HG03354 (cell line): ENCODE measurements around the gene GGCX.
"Not testable (repeated sequence)": the region's sequence is repeated elsewhere in the genome, so short reads cannot be mapped to it uniquely, and the experiment has no call there.

ENCODE experiments used
- ATAC-seq: cut with Tn5 transposase; IDR thresholded peaks from one replicate; pipeline ENCODE4 v1.9.1; 2021; ENCODE audit warnings: mild to moderate bottlenecking; ENCODE audit not compliant: unreplicated experiment, poor library complexity, severe bottlenecking

The GGCX gene

GRCh38 chr2:85547089-85547858 is 14.0 kb downstream of the GGCX start:
- ATAC-seq = no peak

DNA sequence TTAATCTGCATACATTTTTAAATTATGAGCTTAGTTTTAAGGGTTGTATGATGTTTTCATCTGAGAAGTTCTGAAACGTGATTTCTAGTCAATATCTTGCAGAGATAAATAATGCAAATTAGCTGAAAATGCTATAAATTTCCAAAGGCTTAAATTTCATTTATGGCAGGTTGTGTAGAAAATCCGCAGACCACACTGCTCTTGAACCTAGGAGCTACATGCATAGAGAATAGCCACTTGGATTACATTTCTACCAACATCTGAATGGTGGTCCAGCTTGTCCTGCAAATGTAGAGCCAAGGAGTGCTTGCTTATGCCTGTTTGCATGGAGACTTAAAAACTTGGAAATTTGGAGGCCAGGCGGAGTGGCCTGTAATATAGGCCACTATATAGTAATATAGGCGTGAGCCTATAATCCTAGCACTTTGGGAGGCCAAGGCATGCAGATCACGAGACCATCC is 15.5 kb downstream of the GGCX start:
- no peak for ATAC-seq

- not testable (repeated sequence) for ATAC-seq
These were observed 16.1 kb downstream of the GGCX start for GRCh38 chr2:85544915-85545779.

DNA sequence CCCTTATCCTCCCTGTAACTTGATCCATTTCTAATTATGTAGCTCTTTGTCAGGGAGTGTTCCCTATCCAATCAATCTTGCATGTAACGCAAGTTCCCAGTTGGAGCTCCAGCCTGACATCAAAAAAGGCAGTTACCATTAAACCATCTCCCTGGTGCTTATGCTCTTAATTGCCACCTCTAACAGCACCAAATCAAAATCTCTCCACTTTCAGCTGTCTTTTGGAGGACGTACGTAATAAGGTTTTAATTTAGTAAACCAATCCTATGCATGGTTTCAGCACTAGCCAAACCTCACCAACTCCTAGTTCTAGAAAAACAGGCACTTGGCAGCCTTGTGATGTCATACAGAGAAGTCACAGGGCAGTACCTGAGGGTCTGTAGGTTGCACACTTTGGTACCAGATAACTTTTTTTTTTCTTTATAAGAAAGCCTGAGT is 17.0 kb downstream of the GGCX start:
- not testable (repeated sequence) for ATAC-seq

DNA sequence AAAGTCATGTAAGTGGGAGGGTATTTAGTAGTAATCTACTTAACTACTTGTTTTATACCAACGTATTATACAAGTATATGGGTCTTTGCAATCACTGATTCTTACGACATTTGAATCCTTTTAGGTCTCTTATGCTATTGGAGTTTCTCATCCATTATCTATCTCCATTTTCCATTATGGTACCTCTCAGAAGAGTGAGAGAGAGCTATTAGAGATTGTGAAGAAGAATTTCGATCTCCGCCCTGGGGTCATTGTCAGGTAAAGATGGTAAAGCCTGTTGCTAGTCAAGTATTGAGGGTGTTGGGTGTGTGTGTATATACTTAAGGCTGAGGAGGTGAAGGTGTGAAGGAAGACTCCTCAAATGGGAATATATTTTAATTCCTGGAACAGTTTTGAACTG is 18.5 kb downstream of the GGCX start:
- no peak for ATAC-seq

GRCh38 chr2:85541753-85542457 is 19.4 kb downstream of the GGCX start:
- no peak for ATAC-seq

DNA sequence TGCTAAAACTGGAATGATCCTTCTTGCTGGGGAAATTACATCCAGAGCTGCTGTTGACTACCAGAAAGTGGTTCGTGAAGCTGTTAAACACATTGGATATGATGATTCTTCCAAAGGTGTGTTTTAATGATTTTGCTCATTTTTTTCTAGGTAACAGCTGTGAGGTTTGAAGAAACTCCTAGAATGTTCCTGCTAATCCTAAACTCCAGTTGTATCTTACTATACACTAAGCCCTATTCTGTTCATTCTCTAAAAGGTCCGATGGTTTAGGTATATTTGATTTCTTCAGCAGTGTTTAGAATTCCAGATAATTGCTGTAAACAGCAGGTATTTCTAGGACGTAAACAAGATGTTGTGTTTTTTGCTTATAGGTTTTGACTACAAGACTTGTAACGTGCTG is 20.0 kb downstream of the GGCX start:
- no peak for ATAC-seq

- no peak for ATAC-seq
These were observed 21.1 kb downstream of the GGCX start for GRCh38 chr2:85540133-85540648.

GRCh38 chr2:85539361-85540132 is 21.7 kb downstream of the GGCX start:
- ATAC-seq = peak; percentile 38

- peak; percentile 80 for ATAC-seq
These were observed 22.6 kb downstream of the GGCX start, which contains the start of gene MAT2A for GRCh38 chr2:85538507-85539360. Gene MAT2A (plus strand): TSS chr2:85539168. CDS start chr2:85539288, 120 bp downstream.

- ATAC-seq = no peak
These were observed 23.4 kb downstream of the GGCX start for GRCh38 chr2:85537600-85538506.

DNA sequence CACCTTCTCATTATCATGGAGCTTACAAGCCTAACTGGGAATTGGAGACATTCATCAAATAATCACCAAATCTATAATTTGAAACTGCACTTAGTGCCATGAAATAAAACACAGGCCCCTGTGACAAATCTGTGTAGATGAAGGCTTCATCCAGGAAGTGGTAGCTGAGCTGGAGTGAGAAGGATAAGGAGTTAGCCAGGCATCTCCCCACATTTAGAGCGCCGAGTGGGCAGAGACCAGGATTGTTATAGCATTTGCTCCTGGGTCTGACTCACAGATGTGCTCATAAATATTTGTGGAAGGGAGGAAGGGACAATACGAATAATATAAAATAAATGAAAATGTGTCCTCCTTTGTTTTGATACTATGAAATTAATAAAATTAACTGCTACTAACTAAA is 24.8 kb downstream of the GGCX start:
- ATAC-seq = no peak

- ATAC-seq = no peak
These were observed 26.4 kb downstream of the GGCX start for GRCh38 chr2:85534881-85535280.

DNA sequence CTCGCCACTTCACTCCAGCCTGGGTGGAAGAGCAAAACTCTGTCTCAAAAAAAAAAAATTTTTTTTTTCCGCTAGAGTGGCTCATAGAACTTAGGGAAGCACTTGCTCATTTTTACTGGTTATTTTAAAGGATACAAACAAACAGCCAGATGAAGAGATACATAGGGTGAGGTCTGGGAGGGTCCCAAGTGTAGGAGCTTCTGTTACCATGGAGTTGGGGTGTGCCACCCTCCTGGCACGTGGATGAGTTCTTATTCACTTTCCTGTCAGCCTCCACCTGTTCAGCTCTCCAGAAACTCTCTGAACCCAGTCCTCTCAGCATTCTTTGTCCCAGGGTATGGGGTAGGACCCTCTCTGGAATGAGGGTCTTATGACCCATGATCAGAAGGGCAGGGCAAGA is 27.2 kb downstream of the GGCX start:
- ATAC-seq = no peak

DNA sequence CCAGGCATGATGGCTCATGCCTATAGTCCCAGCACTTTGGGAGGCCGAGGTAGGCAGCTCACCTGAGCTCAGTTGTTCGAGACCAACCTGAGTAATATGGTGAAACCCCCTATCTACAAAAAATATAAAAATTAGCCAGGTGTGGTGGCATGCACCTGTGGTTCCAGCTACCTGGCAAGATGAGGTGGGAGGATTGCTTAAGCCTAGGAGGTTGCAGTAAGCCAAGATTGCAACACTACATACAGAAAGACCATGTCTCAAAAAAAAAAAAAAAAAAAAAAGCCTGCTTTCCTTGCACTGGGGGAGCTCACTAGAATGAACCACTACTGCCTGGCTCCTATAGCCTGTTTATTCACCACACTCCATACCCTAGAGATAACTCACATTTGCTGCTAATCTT is 29.7 kb downstream of the GGCX start:
- ATAC-seq = no peak

DNA sequence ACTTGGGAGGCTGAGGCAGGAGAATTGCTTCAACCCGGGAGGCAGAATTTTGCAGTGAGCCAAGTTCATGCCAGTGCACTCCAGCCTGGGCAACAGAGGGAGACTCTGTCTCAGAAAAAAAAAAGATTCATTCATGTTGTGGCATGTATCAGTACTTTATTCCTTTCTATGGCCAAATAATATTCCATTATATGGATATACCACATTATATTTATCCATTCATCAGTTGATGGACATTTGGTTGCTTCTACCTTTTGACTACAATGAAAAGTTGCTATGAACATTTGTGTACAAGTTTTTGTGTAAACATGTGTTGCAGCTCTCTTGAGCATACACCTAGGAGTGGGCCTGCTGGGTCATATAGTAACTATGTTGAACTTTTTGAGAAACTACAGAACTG is 31.5 kb downstream of the GGCX start:
- no peak for ATAC-seq

GRCh38 chr2:85528355-85528754 is 32.9 kb downstream of the GGCX start:
- ATAC-seq = no peak
